NT2/D1 (cell line): ENCODE data around the gene VWC2L.

ENCODE experiments used
- YY1 ChIP-seq: IDR thresholded peaks from 2 replicates; pipeline ENCODE4 v1.6.1; 2011; ENCODE audit not compliant: insufficient read length, insufficient read depth
- ZNF274 ChIP-seq: IDR thresholded peaks from 2 replicates; pipeline ENCODE4 v1.6.1; 2011; ENCODE audit warnings: mild to moderate bottlenecking, low read depth, low read length

GRCh38 chr2:214515111-214515510 lies 104.3 kb downstream of the VWC2L start:
- TF ChIP-seq ZNF274 (no peak), YY1 (no peak)
